ENCODE data around the gene INCA1. TPM values are rescaled to one million over a fixed set of nuclear protein-coding genes. Genes with fewer than 3 reads are reported as not detected.

The INCA1 gene, protein sequence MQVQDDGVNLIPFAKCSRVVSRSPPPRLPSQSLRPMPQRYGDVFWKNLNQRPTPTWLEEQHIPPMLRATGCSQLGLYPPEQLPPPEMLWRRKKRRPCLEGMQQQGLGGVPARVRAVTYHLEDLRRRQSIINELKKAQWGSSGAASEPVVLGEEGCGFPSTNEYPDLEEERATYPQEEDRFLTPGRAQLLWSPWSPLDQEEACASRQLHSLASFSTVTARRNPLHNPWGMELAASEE
- total RNA-seq (2016; rRNA removed; fragmentation: Illumina TruSeq; extraction: Trizol): 0.35 and 0.93 TPM in 2 replicates
- 0.62 TPM in 1 of 2 replicates, not detected in the other for total RNA-seq (2016; cell fraction: cytosol; rRNA removed; fragmentation: Illumina TruSeq; extraction: Trizol; ENCODE audit: low read depth)
- total RNA-seq (2016; cell fraction: insoluble cytoplasmic fraction; rRNA removed; fragmentation: Illumina TruSeq; extraction: Trizol): 0.71 and 0.87 TPM in 2 replicates
- total RNA-seq (2016; cell fraction: membrane; rRNA removed; fragmentation: Illumina TruSeq; extraction: Trizol): 0.72 and 0.96 TPM in 2 replicates
- total RNA-seq (2016; cell fraction: nucleus; rRNA removed; fragmentation: Illumina TruSeq; extraction: Trizol): 0.50 and 0.81 TPM in 2 replicates
- polyA plus RNA-seq (2011; rRNA removed): 2.6 and 3.3 TPM in 2 replicates
- polyA plus RNA-seq (2011; cell fraction: cytosol; rRNA removed): 0.74 and 0.88 TPM in 2 replicates
- 18.2 and 26.0 TPM in 2 replicates for polyA plus RNA-seq (2011; cell fraction: nucleus; rRNA removed)
- 2.6 and 2.8 TPM in 2 replicates for polyA plus RNA-seq (2012)
- 0.38 and 0.86 TPM in 2 replicates for polyA plus RNA-seq (2016; cell fraction: cytosol; fragmentation: Illumina TruSeq; extraction: Trizol; ENCODE audit: low read depth)
- polyA plus RNA-seq (2016; cell fraction: insoluble cytoplasmic fraction; fragmentation: Illumina TruSeq; extraction: Trizol; ENCODE audit: low read depth): 0.45 and 0.92 TPM in 2 replicates
- polyA plus RNA-seq (2016; cell fraction: membrane; fragmentation: Illumina TruSeq; extraction: Trizol; ENCODE audit: low read depth): 0.81 and 1.4 TPM in 2 replicates
- 3.6 and 4.5 TPM in 2 replicates for polyA plus RNA-seq (2016; cell fraction: nucleus; fragmentation: Illumina TruSeq; extraction: Trizol; ENCODE audit: insufficient read depth, low read depth)
- polyA minus RNA-seq (2011; rRNA and poly(A)+ RNA removed; ENCODE audit: low replicate concordance): 0.61 and 0.68 TPM in 2 replicates
- polyA minus RNA-seq (2011; cell fraction: cytosol; rRNA and poly(A)+ RNA removed): 0.88 TPM in 1 of 2 replicates, not detected in the other
- polyA minus RNA-seq (2011; cell fraction: nucleus; rRNA and poly(A)+ RNA removed): 0.50 and 0.77 TPM in 2 replicates
- percentile 41 among the genes with signal in this experiment for Bru-seq, nascent RNA
- BruChase-seq, experiment 1, labeled RNA remaining after a 6-hour chase: percentile 53 among the genes with signal in this experiment
- percentile 39 among the genes with signal in this experiment for BruChase-seq, experiment 2, labeled RNA remaining after a 2-hour chase
- long read RNA-seq, experiment 1, partial matches to known transcripts: 0 of 2 reads
- long read RNA-seq, experiment 1, other reads (novel, unspliced or antisense): 2 of 2 reads
- long read RNA-seq, experiment 2, partial matches to known transcripts: 0 of 4 reads
- long read RNA-seq, experiment 2, other reads (novel, unspliced or antisense): 4 of 4 reads

DNA sequence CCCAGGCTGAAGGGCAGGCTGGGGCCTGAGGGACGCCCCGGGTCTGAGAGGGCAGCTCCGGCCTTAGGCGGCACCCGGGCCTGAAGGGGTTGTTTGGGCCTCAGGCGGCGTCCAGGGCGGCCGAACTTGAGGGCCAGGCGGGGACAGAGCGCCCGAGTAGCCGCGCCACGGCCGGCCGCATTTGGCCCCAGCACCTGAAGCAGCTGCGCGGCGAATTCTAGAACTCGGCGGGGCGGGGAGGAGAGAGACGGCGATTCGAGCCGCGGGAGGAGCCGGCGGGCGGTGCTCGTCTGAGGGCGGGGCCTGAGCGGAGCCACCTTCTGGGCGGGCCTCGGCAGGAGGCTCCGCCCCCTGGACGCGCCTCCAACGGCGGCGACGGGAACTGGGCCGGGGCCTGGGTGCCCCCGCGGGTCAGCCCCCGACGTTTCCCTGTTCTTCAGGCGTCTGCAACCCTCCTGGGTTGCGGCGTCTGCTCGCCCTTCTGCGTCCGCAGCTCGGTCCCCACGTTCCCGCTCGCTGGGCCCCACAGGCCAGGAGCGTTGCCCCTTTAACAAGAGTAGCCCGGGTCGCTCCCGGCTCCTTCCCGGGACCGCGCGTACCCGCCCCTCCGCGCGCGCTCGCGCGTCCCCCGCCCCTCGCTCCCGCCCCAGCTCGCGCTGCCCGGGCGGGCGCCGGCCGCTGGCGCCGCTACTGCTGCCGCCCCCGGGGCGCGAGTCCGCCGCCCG, at the start of gene INCA1, which contains the start of gene KIF1C:
Gene INCA1, minus strand, starts transcription at position 221 of the 725 bp plus-strand sequence. CDS start 3,085 bp downstream, outside the sequence.
Gene KIF1C, plus strand, starts transcription at position 649 of the 725 bp plus-strand sequence. CDS start 2,297 bp downstream, outside the sequence.
- intact Hi-C loops (cut with micrococcal nuclease; ENCODE audit: unreplicated experiment): no loop called here
- WGBS (ENCODE audit: low lambda C conversion rate): no CpG with 5 or more reads among the region's 93 CpGs
- FAIRE-seq (peak; percentile 18), DNase-seq (ENCODE audit: low spot score) (peak; percentile 77), ATAC-seq (peak; percentile 78)
- peaks cover 26% of the 10 kb centered on the region for H3K79me2 ChIP-seq (ENCODE audit: insufficient read depth, low read length)
- peaks cover 4 to 20% of the 10 kb centered on the region in 2 experiments for H3K36me3 ChIP-seq (replicated peaks in 1 of 2; ENCODE audit: control insufficient read depth in 1 of 2, insufficient read depth in 2 of 2, low read length in 2 of 2)
- peak within 1 kb of the TSS; percentile 93 for H3K27ac ChIP-seq (ENCODE audit: extremely low read length, insufficient read depth, low read length)
- no peak within 1 kb of the TSS for H2AFZ ChIP-seq (ENCODE audit: low read length)
- in situ Hi-C loops (cut with HindIII; ENCODE audit: extremely low pct_ligation_motif_present, low pct_unique_long_range_greater_than_20kb): no loop called here
- BruUV-seq (replicated peaks): TSS peak; percentile 43
- H3K9ac ChIP-seq (ENCODE audit: insufficient read depth, low read depth, low read length): peak within 1 kb of the TSS; percentile 92
- H3K27me3 ChIP-seq (ENCODE audit: control insufficient read depth in 1 of 2, insufficient read depth in 2 of 2, low read length in 2 of 2): no peaks in the 10 kb centered on the region; a peak in 1 of 5 replicates
- H3K4me2 ChIP-seq (ENCODE audit: low read depth, low read length): peak within 1 kb of the TSS; percentile 89
- H4K20me1 ChIP-seq (ENCODE audit: insufficient read depth, low read length): no peaks in the 10 kb centered on the region
- peak within 1 kb of the TSS; percentile 91 to 93 (median 92) for H3K4me3 ChIP-seq (replicated peaks in 1 of 3; ENCODE audit: insufficient read depth in 1 of 3, low read depth in 2 of 3, low read length in 3 of 3)
- POLR2A ChIA-PET: interaction anchor here (0.8 to 5.1 kb wide), 17 partner anchors 9 to 201 kb away, joined by 3 to 74 read pairs (median 7); partner anchors contain the start of genes CAMTA2, PFN1, PSMB6 and RNF167
- H3K9me3 ChIP-seq (ENCODE audit: low read length): no peaks in the 10 kb centered on the region
- peaks cover 28% of the 10 kb centered on the region for H3K4me1 ChIP-seq (ENCODE audit: insufficient read depth, low read length)
- CTCF ChIA-PET (ENCODE audit: low intra/inter-chr PET ratio, low total read pairs): no interaction called here
- TF ChIP-seq ZNF337 (CRISPR knock-in tag; IDR thresholded peaks at IDR 0.05; ENCODE audit: borderline replicate concordance, low read depth) (no peak), AGO2 (optimal IDR thresholded peaks at IDR 0.05; ENCODE audit: low read depth, low read length) (peak; percentile 12), NFE2L2 (IDR thresholded peaks at IDR 0.05; ENCODE audit: low read length) (no peak), SRF (IDR thresholded peaks at IDR 0.05; ENCODE audit: low read depth, low read length) (no peak), ARHGAP35 (CRISPR knock-in tag; IDR thresholded peaks at IDR 0.05; ENCODE audit: borderline replicate concordance) (0 out of 2 replicates have a peak, but pooled peaks have one; percentile 30), MYC (CRISPR knock-in tag; IDR thresholded peaks at IDR 0.05; ENCODE audit: borderline replicate concordance) (peak; percentile 25; the same call in 1 of the 2 replicates), ZNF431 (CRISPR knock-in tag; IDR thresholded peaks at IDR 0.05; ENCODE audit: borderline replicate concordance, low read depth) (0 out of 2 replicates have a peak, but pooled peaks have one; percentile 69), ZNF629 (CRISPR knock-in tag; conservative IDR thresholded peaks at IDR 0.05) (no peak), ZNF264 (CRISPR knock-in tag; IDR thresholded peaks at IDR 0.05) (no peak), REXO4 (CRISPR knock-in tag; IDR thresholded peaks at IDR 0.05; ENCODE audit: borderline replicate concordance) (no peak), MTF2 (CRISPR knock-in tag; IDR thresholded peaks at IDR 0.05; ENCODE audit: borderline replicate concordance) (no peak)
- TF ChIP-seq, protein P1, sequence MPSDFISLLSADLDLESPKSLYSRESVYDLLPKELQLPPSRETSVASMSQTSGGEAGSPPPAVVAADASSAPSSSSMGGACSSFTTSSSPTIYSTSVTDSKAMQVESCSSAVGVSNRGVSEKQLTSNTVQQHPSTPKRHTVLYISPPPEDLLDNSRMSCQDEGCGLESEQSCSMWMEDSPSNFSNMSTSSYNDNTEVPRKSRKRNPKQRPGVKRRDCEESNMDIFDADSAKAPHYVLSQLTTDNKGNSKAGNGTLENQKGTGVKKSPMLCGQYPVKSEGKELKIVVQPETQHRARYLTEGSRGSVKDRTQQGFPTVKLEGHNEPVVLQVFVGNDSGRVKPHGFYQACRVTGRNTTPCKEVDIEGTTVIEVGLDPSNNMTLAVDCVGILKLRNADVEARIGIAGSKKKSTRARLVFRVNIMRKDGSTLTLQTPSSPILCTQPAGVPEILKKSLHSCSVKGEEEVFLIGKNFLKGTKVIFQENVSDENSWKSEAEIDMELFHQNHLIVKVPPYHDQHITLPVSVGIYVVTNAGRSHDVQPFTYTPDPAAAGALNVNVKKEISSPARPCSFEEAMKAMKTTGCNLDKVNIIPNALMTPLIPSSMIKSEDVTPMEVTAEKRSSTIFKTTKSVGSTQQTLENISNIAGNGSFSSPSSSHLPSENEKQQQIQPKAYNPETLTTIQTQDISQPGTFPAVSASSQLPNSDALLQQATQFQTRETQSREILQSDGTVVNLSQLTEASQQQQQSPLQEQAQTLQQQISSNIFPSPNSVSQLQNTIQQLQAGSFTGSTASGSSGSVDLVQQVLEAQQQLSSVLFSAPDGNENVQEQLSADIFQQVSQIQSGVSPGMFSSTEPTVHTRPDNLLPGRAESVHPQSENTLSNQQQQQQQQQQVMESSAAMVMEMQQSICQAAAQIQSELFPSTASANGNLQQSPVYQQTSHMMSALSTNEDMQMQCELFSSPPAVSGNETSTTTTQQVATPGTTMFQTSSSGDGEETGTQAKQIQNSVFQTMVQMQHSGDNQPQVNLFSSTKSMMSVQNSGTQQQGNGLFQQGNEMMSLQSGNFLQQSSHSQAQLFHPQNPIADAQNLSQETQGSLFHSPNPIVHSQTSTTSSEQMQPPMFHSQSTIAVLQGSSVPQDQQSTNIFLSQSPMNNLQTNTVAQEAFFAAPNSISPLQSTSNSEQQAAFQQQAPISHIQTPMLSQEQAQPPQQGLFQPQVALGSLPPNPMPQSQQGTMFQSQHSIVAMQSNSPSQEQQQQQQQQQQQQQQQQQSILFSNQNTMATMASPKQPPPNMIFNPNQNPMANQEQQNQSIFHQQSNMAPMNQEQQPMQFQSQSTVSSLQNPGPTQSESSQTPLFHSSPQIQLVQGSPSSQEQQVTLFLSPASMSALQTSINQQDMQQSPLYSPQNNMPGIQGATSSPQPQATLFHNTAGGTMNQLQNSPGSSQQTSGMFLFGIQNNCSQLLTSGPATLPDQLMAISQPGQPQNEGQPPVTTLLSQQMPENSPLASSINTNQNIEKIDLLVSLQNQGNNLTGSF (CRISPR knock-in tag; IDR thresholded peaks at IDR 0.05): 0 out of 2 replicates have a peak, but pooled peaks have one; percentile 12

All from HepG2 (cell line).